NCI-H526 treated with DMSO at 0.1 percent for 48 hours (cell line): ENCODE data around the gene OLFML2A.

Source experiments
- DNase-seq: peaks from one replicate; lab custom pipeline; 2025; lab: John Stamatoyannopoulos, UW

Gene OLFML2A

GRCh38 chr9:124797343-124798103 lies 20.6 kb downstream of the OLFML2A start:
- DNase-seq = no peak

GRCh38 chr9:124799274-124800006 lies 22.5 kb downstream of the OLFML2A start:
- DNase-seq = no peak

- DNase-seq = no peak
Measured at GRCh38 chr9:124800306-124801259, 23.6 kb downstream of the OLFML2A start.

- DNase-seq = no peak
Measured at GRCh38 chr9:124801356-124801755, 24.4 kb downstream of the OLFML2A start.

GRCh38 chr9:124802426-124802825 lies 25.5 kb downstream of the OLFML2A start:
- DNase-seq = no peak

- no peak for DNase-seq
Measured at GRCh38 chr9:124803911-124804310, 27.0 kb downstream of the OLFML2A start.

- DNase-seq = no peak
Measured at GRCh38 chr9:124805186-124805585, 28.3 kb downstream of the OLFML2A start.

- DNase-seq = no peak
Measured at GRCh38 chr9:124808246-124808956, 31.5 kb downstream of the OLFML2A start.

- DNase-seq = no peak
Measured at GRCh38 chr9:124809211-124809610, 32.3 kb downstream of the OLFML2A start.

- DNase-seq = no peak
Measured at GRCh38 chr9:124809741-124810500, 33.0 kb downstream of the OLFML2A start.

GRCh38 chr9:124810663-124811355 lies 33.9 kb downstream of the OLFML2A start:
- DNase-seq = no peak

- no peak for DNase-seq
Measured at GRCh38 chr9:124812441-124812876, 35.5 kb downstream of the OLFML2A start.

GRCh38 chr9:124813041-124813440 lies 36.1 kb downstream of the OLFML2A start:
- DNase-seq = no peak

GRCh38 chr9:124813501-124814163 lies 36.7 kb downstream of the OLFML2A start:
- DNase-seq = no peak

- no peak for DNase-seq
Measured at GRCh38 chr9:124814164-124814535, 37.2 kb downstream of the OLFML2A start.

GRCh38 chr9:124815601-124816000 lies 38.7 kb downstream of the OLFML2A start:
- no peak for DNase-seq

- DNase-seq = no peak
Measured at GRCh38 chr9:124818431-124819281, 41.7 kb downstream of the OLFML2A start.

GRCh38 chr9:124820698-124821623 lies 44.0 kb downstream of the OLFML2A start:
- DNase-seq = no peak
